Progenitor cell of endocrine pancreas (in vitro differentiated cells): ENCODE results near the gene FGF3. TPM values are rescaled to one million over a fixed set of nuclear protein-coding genes. Genes with fewer than 3 reads are reported as not detected.

ENCODE experiments used
- DNase-seq: peaks from one replicate; pipeline ENCODE4 v3.0.0; 2021; ENCODE audit warnings: low spot score; ENCODE audit not compliant: unreplicated experiment
- H3K27ac Mint-ChIP-seq: 2 replicates; pipeline ENCODE4 v1.8.0; 2021; ENCODE audit warnings: mild to moderate bottlenecking, moderate library complexity, mixed read lengths
- H3K27me3 Mint-ChIP-seq: 2 replicates; pipeline ENCODE4 v1.8.0; 2021; ENCODE audit warnings: mixed read lengths
- H3K36me3 Mint-ChIP-seq: 2 replicates; pipeline ENCODE4 v1.8.0; 2022; ENCODE audit warnings: mixed read lengths; ENCODE audit not compliant: insufficient read depth
- H3K4me1 Mint-ChIP-seq: 2 replicates; pipeline ENCODE4 v1.8.0; 2021; ENCODE audit warnings: low read depth, mixed read lengths
- H3K4me3 Mint-ChIP-seq: 2 replicates; pipeline ENCODE4 v1.8.0; 2021; ENCODE audit warnings: low read depth, mild to moderate bottlenecking, moderate library complexity, mixed read lengths
- H3K9me3 Mint-ChIP-seq: 2 replicates; pipeline ENCODE4 v1.8.0; 2021; ENCODE audit warnings: low read depth, mixed read lengths
- total RNA-seq: library from RNA; stranded (reverse); gene quantifications from 2 replicates; pipeline ENCODE4 v1.2.1, GENCODE V29; 2021
- TF ChIP-seq, protein P1 (sequence below): fragments of 200-600 bp; sonication (generic); IDR thresholded peaks from one replicate; pipeline ENCODE4 v1.5.0; 2021; ENCODE audit warnings: antibody characterized with exemption, mild to moderate bottlenecking; ENCODE audit not compliant: unreplicated experiment

FGF3 gene
- total RNA-seq, 1 donor from 2014 or later, result not detected

DNA sequence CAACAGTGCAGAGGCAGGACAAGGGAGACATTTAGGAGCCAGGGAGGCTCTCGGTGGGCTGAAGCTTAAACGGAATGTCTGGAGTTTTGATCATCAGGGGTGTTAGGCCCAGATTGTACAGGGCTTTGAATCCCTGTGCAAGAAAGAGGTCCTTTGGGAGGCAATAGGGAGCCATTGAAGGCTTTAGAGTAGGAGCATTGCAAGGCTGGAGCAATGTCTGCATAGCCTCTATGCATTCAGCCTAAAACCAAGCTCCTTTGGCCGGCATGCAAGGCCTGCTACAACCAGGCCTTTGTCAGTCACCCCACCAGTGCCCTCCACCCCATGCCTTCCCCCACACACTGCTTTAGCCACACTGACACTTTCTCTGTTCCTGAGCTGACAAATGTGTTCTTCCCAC is 47.4 kb upstream of the FGF3 start:
- no peak for DNase-seq
- no peaks in the 10 kb centered on the region for H3K4me1 Mint-ChIP-seq
- H3K36me3 Mint-ChIP-seq, result no peaks in the 10 kb centered on the region
- H3K4me3 Mint-ChIP-seq, result no peak overlapping the region
- H3K9me3 Mint-ChIP-seq, result peaks cover 3% of the 10 kb centered on the region
- TF ChIP-seq, protein P1, sequence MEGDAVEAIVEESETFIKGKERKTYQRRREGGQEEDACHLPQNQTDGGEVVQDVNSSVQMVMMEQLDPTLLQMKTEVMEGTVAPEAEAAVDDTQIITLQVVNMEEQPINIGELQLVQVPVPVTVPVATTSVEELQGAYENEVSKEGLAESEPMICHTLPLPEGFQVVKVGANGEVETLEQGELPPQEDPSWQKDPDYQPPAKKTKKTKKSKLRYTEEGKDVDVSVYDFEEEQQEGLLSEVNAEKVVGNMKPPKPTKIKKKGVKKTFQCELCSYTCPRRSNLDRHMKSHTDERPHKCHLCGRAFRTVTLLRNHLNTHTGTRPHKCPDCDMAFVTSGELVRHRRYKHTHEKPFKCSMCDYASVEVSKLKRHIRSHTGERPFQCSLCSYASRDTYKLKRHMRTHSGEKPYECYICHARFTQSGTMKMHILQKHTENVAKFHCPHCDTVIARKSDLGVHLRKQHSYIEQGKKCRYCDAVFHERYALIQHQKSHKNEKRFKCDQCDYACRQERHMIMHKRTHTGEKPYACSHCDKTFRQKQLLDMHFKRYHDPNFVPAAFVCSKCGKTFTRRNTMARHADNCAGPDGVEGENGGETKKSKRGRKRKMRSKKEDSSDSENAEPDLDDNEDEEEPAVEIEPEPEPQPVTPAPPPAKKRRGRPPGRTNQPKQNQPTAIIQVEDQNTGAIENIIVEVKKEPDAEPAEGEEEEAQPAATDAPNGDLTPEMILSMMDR, result no peak
- H3K27me3 Mint-ChIP-seq, result peaks cover 32% of the 10 kb centered on the region
- H3K27ac Mint-ChIP-seq, result no peak overlapping the region

DNA sequence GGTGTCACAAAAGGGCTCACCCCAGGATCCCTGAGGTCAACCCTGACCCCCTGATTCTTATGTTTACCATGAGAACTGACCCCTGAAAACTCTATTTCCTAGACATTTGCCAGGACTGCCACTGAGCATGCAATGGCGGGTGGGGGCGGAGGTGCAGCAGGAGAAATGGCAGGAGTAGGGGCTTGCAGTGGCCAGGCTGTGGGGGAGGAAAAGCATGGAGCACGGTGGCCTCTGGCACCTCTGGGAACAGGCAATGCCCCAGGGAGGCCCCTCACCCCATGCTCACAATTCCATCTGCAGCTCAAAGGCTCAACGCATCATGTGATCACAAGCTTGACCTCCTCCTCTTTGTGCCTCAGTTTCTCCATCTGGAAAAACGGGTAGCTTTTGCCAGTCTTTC is 46.5 kb upstream of the FGF3 start:
- peaks cover 36% of the 10 kb centered on the region for H3K27me3 Mint-ChIP-seq
- no peaks in the 10 kb centered on the region for H3K36me3 Mint-ChIP-seq
- H3K9me3 Mint-ChIP-seq, result no peaks in the 10 kb centered on the region
- DNase-seq, result no peak
- TF ChIP-seq, protein P1, result no peak
- H3K4me3 Mint-ChIP-seq, result no peak overlapping the region
- no peaks in the 10 kb centered on the region for H3K4me1 Mint-ChIP-seq
- H3K27ac Mint-ChIP-seq, result no peak overlapping the region

DNA sequence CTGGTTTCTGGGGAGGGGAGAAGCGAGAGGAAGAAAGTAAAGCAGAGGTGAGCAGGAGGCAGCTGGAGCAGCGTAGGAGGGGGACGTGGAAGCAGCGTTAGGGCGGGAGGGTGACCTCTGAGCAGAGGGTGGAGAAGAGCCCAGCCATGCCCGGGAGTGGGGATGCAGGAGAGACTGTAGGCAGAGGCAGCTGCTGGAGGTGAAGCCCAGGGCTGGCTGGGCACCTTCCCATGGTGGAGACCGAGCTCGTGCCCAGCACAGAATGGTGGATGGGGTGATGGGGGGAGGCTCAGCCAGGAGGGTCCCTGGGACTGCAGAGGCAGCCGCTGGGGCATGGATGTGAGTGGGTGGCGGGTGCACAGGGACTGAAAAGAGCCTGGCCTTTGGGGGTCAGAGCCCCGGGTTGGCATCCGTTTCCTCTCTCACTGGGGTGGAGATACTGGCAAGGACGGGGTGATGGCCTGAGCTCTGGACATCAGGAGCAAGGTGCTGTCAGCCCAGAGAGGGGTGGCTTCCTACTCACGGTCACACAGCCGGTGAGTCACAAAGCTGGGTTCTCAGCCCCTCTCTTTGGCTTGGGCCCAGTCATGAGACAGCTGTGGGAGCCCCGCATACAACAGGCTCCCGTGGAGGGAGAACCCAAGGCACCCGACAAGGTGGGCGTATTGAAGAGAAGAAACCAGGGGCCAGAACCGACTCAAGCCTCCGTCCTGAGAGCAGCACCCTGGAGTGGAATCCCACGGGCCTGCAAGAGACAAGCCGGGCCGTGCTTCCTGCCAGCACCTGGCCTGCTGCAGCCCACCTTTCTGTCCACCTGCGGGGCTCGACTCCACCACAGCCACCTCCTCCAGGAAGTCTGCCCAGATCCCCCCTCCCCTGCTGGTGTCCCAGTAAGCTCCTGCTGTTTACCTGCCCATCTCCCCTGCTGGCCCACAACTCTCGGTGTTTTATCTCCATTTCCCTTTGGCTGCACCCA is 45.8 kb upstream of the FGF3 start:
- H3K4me3 Mint-ChIP-seq, result no peak overlapping the region
- TF ChIP-seq, protein P1, result no peak
- no peak overlapping the region for H3K27ac Mint-ChIP-seq
- H3K27me3 Mint-ChIP-seq, result peaks cover 40% of the 10 kb centered on the region
- H3K4me1 Mint-ChIP-seq, result no peaks in the 10 kb centered on the region
- no peaks in the 10 kb centered on the region for H3K36me3 Mint-ChIP-seq
- no peaks in the 10 kb centered on the region for H3K9me3 Mint-ChIP-seq
- DNase-seq, result no peak

DNA sequence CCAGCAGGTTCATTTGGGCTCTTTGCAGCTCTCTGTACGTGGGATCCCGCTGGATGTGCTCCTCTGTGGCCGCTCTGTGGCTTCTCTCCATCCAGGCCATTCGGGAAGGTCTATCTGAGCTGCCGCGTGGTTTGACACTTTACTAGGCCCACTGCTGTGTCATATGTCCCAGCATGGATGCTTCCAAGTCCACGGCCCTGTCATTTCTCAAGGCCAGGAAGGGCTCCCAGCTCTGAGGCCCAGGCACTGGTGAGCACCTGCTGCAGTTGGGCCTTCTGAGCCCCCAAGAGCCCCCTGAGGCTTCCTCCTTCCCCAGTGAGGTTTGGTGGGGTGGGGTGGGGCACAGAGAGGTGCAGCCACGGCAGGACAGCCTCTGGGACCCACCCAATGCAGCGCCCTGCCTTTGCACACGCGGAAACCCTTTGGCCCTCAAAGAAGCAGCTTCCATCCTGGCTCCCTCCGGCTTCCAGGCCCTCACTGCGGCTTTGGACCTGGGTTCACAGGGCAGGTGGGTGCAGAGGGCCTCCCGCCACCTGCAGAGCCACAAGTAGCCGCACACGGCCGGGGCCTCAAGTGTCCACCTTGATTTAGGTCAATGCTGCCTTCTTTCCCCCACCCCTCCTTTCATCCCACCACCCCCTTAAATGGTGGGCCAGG is 44.5 kb upstream of the FGF3 start:
- peaks cover 40% of the 10 kb centered on the region for H3K27me3 Mint-ChIP-seq
- no peak overlapping the region for H3K27ac Mint-ChIP-seq
- DNase-seq, result no peak
- TF ChIP-seq, protein P1, result no peak
- H3K4me3 Mint-ChIP-seq, result no peak overlapping the region
- H3K4me1 Mint-ChIP-seq, result no peaks in the 10 kb centered on the region
- H3K36me3 Mint-ChIP-seq, result no peaks in the 10 kb centered on the region
- no peaks in the 10 kb centered on the region for H3K9me3 Mint-ChIP-seq

DNA sequence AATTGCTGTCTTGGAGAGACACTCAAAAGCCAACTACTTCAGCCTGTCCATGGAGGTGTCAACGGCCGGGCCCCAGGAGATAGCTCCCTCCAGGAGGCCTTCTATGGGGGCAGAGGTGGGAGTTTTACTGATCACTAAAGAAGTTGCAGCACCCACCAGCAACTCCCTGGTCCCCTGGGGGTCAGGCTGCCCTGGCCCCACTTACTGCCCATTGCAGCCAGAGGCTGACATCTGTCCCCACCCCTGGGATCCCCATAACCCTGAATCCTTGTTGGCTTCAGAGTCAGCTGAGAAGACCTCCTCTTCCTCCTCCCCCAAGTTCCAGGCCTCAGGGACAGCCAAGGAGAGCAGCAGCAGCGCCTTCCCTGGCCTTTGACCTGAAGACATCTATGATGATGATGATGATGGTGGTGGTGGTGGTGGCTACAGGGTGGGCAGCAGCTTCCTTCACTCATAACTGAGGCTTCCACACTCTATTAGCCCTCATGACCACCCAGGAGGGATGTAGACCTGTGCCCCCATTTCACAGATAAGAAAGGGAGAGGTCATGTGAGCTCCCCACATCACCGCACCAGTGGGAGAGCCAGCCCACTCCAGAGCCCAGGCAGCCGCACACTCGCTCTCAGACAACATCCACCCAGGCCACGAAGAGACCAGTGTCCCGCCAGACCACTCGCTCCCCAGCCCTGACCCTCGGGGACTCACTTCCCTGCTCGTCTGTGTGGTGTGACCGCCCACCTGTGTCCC is 43.8 kb upstream of the FGF3 start:
- no peak overlapping the region for H3K4me3 Mint-ChIP-seq
- H3K36me3 Mint-ChIP-seq, result no peaks in the 10 kb centered on the region
- H3K4me1 Mint-ChIP-seq, result no peaks in the 10 kb centered on the region
- peaks cover 43% of the 10 kb centered on the region for H3K27me3 Mint-ChIP-seq
- no peak overlapping the region for H3K27ac Mint-ChIP-seq
- DNase-seq, result no peak
- no peaks in the 10 kb centered on the region for H3K9me3 Mint-ChIP-seq
- TF ChIP-seq, protein P1, result no peak
